SIG-M5 treated with dmso at 0.1 percent for 504 hours (cell line): ENCODE results near the gene CHRNA5.
"Not testable (repeated sequence)": the region's sequence is repeated elsewhere in the genome, so short reads cannot be mapped to it uniquely, and the experiment has no call there.

Experiments used
- DNase-seq: peaks from one replicate; lab custom pipeline; 2025; ENCODE audit not compliant: unreplicated experiment; lab: John Stamatoyannopoulos, UW

The CHRNA5 gene

GRCh38 chr15:78565097-78565950 is at the start of gene CHRNA5:
Gene CHRNA5, plus strand, starts transcription at chr15:78565520. Its CDS starts 200 bp downstream, at chr15:78565720.
- peak; percentile 71 for DNase-seq

- DNase-seq: not testable (repeated sequence)
Measured at GRCh38 chr15:78520035-78520434, 45.3 kb upstream of the CHRNA5 start.

DNA sequence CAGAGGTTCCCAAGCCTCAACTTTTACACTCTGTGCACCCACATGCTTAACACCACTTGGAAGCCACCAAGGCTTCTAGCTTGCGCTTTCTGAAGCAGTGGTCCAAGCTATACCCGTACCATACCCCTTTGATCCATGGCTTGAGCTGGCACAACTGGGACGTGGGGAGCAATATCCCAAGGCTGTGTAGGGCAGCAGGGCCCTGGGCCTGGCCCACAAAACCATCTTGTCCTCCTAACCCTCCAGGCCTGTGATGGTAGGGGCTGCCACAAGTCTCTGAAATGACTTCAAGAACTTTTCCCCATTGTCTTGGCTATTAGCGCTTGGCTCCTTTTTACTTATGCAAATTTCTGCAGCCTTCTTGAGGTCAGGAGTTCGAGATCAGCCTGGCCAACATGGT is 41.1 kb upstream of the CHRNA5 start:
- no peak for DNase-seq

- no peak for DNase-seq
Measured at GRCh38 chr15:78527325-78527724, 38.0 kb upstream of the CHRNA5 start.

DNA sequence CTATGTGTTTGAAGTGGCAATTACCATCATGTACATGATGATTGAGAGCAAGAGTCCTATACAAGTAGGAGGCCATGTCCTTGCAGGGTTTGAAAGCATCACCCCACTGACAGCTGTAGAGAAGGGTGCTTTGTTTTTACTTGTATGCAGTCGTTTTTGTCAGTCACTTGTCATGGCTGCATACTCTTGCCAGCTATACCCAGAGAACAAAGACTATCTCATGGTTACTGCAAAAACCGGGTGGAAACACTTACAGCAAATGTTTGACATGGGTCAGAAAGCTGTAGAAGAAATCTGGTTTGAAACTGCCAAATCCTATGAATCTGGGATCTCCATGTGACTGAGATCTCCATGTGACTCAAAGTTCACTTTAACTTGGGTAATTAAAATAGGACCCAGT is 32.0 kb upstream of the CHRNA5 start:
- no peak for DNase-seq

DNA sequence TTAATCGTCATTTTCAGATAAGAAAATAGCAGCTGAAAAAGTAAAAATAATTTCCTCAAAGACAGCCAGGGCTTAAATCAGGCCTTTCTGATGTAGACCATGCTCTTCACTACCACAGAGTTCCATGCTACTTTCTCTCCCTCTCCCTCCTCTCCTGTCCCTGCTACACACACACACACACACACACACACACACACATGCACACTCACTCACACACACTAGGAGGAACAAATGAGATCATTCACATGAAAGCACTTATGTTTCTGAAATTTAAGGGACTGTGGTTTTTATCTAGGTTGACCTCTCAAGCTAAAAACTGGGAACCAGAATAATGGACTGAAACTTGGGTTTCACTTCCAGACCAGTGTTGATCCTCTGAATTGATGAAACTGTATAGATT is 29.2 kb upstream of the CHRNA5 start:
- peak; percentile 3 for DNase-seq

DNA sequence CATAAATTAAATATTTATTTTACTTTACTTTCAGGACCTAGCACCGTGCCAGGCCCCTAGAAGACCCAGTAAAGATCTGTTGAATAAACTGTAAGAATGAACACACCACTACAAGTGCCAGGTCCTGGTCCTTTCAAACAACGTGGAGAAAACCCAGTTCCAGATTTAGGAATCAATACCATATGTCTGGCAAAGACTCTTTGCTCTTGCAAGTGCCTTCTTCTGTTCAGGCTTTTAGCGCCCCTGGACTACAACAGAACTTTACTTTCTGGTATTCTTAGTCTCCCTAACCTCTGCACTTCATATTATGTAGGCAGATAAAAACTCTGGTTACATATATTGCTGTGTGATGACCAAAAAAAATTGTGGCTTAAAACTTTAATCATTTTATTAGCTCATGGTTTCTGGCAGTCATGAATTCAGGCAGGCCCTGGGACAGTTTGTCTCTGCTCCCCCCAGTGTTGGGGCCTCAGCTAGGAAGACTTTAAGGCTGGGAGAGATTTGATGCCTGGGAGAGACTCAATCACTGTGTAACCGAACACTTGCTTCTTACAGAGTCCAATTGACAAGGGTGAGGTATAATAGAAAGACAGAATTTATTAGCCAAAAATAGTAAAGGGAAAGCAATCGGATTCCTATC is 27.9 kb upstream of the CHRNA5 start:
- DNase-seq: no peak

DNA sequence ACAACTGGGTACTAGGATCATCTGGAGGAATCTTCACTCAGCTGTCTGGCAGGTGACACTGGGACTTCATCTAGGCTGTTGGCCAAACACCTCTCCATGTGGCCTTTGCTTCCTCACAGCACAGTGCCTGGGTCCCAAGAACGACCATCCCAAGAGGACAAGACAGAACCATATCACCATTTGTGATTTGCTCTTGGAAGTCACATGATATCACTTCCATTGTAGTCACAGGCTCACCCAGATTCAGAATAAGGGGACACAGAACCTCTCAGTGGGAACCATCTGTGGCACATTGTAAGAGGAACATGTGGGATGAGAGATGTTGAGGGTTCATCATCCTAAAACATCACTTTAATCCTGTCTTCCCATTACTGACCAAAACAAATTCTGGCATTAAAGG is 27.0 kb upstream of the CHRNA5 start:
- no peak for DNase-seq

GRCh38 chr15:78539464-78540140 is 25.7 kb upstream of the CHRNA5 start:
- not testable (repeated sequence) for DNase-seq

- peak; percentile 77 for DNase-seq
Measured at GRCh38 chr15:78540141-78540870, 25.0 kb upstream of the CHRNA5 start, which contains the start of gene PSMA4. Gene PSMA4, plus strand, starts transcription at chr15:78540444. Its CDS starts 1,484 bp downstream, at chr15:78541928.

GRCh38 chr15:78540871-78541743 is 24.2 kb upstream of the CHRNA5 start:
- peak; percentile 82 for DNase-seq

DNA sequence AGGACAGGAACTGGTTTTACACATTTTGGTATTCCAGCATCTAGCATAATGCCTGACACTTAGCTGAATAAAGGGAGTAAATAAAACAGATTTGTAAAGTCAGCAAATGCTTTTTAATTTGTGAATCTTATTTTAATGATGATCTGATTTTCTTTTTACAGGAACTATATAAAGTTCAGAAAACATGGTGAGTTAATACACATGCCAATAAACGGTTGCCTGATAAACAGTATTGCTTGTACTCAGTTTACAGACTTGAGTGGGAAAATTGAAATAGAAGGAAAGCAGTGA is 23.6 kb upstream of the CHRNA5 start:
- no peak for DNase-seq

DNA sequence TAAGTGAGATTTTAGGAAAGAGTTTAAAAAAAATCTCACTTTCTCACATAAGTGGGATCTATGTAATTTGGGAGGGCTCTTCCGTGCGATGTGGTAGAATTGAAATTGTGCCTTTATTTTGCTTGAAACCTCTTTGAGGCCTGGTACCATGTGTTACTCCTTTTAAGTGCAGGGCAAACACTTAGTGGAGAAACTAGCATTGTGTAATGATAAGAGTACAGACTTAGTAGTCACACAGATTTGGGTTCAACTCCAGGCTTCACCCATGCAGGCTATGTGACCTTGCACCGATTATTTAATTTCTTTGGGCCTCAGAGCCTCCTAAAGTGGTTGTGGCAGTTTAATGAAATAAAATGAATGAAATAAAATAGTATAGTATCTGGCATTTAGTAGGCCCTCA is 22.7 kb upstream of the CHRNA5 start:
- DNase-seq: no peak

- no peak for DNase-seq
Measured at GRCh38 chr15:78550194-78550593, 15.1 kb upstream of the CHRNA5 start.

DNA sequence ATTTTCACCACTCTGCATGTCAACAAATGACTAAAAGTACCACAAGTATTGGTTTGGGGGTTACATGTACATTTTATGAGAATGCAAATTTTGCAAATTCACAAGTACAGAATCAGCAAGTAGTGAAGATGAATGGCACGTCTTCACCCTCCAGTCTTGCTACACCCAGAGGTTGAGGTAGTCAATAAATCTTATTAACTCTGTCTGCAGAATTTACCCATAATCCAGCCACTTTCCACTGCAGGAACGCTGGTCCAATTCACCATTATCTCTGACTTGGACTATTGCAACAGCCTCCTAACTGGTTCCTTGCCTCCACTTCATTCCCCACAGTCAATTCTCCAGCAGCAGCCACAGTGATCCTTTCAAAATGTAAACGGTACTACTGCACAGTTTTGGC is 14.5 kb upstream of the CHRNA5 start:
- DNase-seq: no peak

DNA sequence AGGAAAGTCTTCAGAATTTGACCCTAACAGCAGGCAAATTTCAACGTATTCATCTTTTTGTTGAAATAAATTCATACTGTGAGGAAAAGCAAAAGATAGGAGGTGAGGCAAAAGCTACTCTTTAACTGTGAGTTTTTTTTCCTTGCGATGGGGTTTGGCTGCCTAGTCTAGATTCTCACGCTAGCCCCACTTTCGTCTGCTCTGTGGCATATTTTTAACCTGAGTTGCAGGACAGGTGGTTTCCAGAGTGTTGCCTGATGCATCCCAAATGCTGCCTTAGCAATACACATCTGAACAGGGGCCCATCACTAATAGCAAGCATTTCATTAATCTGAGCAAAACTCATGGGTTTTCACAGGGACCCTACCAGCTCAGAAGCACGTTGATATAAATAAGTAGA is 13.4 kb upstream of the CHRNA5 start:
- DNase-seq: no peak

DNA sequence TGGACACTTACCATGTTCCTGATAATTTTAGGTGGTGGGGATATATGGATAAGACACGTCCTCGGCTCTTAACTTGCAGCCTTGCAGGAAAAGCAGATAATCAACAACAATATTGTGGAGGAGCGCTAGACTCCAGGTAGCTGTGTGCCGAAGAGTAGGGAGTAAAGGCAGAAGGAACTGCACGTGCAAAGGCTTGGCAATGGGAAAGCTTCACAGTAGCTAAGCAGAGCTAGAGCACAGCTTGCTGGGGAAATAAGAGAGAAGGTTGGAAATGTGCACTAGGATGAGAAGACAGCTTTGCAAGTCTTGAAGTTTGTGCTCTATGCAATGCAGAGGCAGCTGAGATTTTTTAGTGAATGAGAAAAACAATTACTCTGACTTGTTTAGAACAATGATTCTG is 12.7 kb upstream of the CHRNA5 start:
- DNase-seq: no peak

- DNase-seq: not testable (repeated sequence)
Measured at GRCh38 chr15:78560201-78560600, 5.1 kb upstream of the CHRNA5 start.

- DNase-seq: no peak
Measured at GRCh38 chr15:78561490-78561889, 3.8 kb upstream of the CHRNA5 start.

- DNase-seq: no peak
Measured at GRCh38 chr15:78563092-78563491, 2.2 kb upstream of the CHRNA5 start.
